Ishikawa (cell line): ENCODE results near the gene TNFRSF18.

Experiments
- CEBPB ChIP-seq: IDR thresholded peaks from 2 replicates; pipeline ENCODE4 v1.6.1; 2012
- CREB1 ChIP-seq: IDR thresholded peaks from 2 replicates; pipeline ENCODE4 v1.6.1; 2012; ENCODE audit warnings: low read depth
- EGR1 ChIP-seq: IDR thresholded peaks from 2 replicates; pipeline ENCODE4 v1.6.1; 2012
- EP300 ChIP-seq: IDR thresholded peaks from 2 replicates; pipeline ENCODE4 v1.6.1; 2012; ENCODE audit warnings: borderline replicate concordance
- FOXM1 ChIP-seq: IDR thresholded peaks from 2 replicates; pipeline ENCODE4 v1.6.1; 2012; ENCODE audit warnings: low read depth, borderline replicate concordance
- MAX ChIP-seq: IDR thresholded peaks from 2 replicates; pipeline ENCODE4 v1.6.1; 2012
- NFIC ChIP-seq: IDR thresholded peaks from 2 replicates; pipeline ENCODE4 v1.6.1; 2012
- RAD21 ChIP-seq: IDR thresholded peaks from 2 replicates; pipeline ENCODE4 v1.6.1; 2012; ENCODE audit warnings: low read depth
- TAF1 ChIP-seq: IDR thresholded peaks from 2 replicates; pipeline ENCODE4 v1.6.1; 2012; ENCODE audit warnings: low read depth, mild to moderate bottlenecking
- TCF12 ChIP-seq: IDR thresholded peaks from 2 replicates; pipeline ENCODE4 v1.6.1; 2012; ENCODE audit warnings: low read depth
- TEAD4 ChIP-seq: IDR thresholded peaks from 2 replicates; pipeline ENCODE4 v1.6.1; 2012
- YY1 ChIP-seq: IDR thresholded peaks from 2 replicates; pipeline ENCODE4 v1.6.1; 2012; ENCODE audit warnings: low read depth
- ZBTB7A ChIP-seq: IDR thresholded peaks from 2 replicates; pipeline ENCODE4 v1.6.1; 2012; ENCODE audit warnings: low read depth
- TF ChIP-seq, protein P1 (sequence below): IDR thresholded peaks from 2 replicates; pipeline ENCODE4 v1.6.1; 2012; ENCODE audit warnings: low read depth, mild to moderate bottlenecking
- TF ChIP-seq, protein P2 (sequence below): IDR thresholded peaks from 2 replicates; pipeline ENCODE4 v1.6.1; 2012

The TNFRSF18 gene

DNA sequence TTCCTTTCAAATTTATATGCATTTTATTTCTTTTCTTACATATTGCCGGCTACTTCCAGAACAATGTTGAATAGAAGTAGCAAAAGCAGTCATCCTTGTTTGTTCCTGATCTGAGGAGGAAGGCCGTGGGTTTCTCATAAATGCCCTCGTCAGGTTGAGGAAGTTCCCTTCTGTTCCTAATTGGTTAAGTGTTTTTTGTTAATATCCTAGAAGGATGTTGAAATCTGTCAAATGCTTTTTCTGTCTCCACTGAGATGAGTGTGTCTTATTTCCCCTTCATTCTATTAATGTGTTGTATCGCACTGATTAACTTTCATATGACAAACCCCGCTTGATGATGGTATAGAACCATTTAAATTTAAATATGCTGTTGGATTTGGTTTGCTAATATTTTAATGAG, 17.3 kb downstream of the TNFRSF18 start:
- TF ChIP-seq ZBTB7A: no peak
- no peak for TF ChIP-seq YY1
- no peak for TF ChIP-seq RAD21
- no peak for TF ChIP-seq EP300
- no peak for TF ChIP-seq TAF1
- TF ChIP-seq, protein P1, sequence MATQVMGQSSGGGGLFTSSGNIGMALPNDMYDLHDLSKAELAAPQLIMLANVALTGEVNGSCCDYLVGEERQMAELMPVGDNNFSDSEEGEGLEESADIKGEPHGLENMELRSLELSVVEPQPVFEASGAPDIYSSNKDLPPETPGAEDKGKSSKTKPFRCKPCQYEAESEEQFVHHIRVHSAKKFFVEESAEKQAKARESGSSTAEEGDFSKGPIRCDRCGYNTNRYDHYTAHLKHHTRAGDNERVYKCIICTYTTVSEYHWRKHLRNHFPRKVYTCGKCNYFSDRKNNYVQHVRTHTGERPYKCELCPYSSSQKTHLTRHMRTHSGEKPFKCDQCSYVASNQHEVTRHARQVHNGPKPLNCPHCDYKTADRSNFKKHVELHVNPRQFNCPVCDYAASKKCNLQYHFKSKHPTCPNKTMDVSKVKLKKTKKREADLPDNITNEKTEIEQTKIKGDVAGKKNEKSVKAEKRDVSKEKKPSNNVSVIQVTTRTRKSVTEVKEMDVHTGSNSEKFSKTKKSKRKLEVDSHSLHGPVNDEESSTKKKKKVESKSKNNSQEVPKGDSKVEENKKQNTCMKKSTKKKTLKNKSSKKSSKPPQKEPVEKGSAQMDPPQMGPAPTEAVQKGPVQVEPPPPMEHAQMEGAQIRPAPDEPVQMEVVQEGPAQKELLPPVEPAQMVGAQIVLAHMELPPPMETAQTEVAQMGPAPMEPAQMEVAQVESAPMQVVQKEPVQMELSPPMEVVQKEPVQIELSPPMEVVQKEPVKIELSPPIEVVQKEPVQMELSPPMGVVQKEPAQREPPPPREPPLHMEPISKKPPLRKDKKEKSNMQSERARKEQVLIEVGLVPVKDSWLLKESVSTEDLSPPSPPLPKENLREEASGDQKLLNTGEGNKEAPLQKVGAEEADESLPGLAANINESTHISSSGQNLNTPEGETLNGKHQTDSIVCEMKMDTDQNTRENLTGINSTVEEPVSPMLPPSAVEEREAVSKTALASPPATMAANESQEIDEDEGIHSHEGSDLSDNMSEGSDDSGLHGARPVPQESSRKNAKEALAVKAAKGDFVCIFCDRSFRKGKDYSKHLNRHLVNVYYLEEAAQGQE: no peak
- TF ChIP-seq NFIC: no peak
- TF ChIP-seq CREB1: no peak
- no peak for TF ChIP-seq TEAD4

DNA sequence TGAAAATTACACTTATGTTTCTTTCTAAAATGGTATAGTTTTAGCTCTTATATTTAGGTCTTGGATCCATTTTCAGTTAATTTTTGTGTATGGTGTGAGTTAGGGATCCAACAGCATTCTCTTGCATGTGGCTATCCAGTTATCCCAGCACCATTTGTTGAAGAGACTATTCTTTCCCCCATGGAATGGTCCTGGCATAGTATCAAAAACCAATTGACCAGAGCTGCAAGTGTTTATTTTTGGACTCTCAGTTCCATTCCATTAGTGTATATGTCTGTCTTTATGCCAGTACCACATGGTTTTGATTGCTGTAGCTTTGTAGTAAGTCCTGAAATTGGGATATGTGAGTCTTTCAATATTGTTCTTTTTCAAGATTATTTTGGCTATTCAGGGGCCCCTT, 18.5 kb downstream of the TNFRSF18 start:
- no peak for TF ChIP-seq TCF12

GRCh38 chr1:1185101-1185765, 21.2 kb downstream of the TNFRSF18 start:
- TF ChIP-seq, protein P1: no peak
- peak; percentile 95 for TF ChIP-seq EGR1

- no peak for TF ChIP-seq ZBTB7A
- TF ChIP-seq YY1: no peak
- TF ChIP-seq NFIC: no peak
- no peak for TF ChIP-seq MAX
- no peak for TF ChIP-seq CREB1
- no peak for TF ChIP-seq TAF1
- no peak for TF ChIP-seq CEBPB
- TF ChIP-seq RAD21: no peak
- TF ChIP-seq EP300: no peak
- no peak for TF ChIP-seq TEAD4
- TF ChIP-seq, protein P1: no peak
- TF ChIP-seq TCF12: no peak
- TF ChIP-seq, protein P2, sequence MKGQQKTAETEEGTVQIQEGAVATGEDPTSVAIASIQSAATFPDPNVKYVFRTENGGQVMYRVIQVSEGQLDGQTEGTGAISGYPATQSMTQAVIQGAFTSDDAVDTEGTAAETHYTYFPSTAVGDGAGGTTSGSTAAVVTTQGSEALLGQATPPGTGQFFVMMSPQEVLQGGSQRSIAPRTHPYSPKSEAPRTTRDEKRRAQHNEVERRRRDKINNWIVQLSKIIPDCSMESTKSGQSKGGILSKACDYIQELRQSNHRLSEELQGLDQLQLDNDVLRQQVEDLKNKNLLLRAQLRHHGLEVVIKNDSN: no peak
- no peak for TF ChIP-seq EGR1
- no peak for TF ChIP-seq FOXM1
These were observed 22.3 kb downstream of the TNFRSF18 start for GRCh38 chr1:1183833-1184775.

DNA sequence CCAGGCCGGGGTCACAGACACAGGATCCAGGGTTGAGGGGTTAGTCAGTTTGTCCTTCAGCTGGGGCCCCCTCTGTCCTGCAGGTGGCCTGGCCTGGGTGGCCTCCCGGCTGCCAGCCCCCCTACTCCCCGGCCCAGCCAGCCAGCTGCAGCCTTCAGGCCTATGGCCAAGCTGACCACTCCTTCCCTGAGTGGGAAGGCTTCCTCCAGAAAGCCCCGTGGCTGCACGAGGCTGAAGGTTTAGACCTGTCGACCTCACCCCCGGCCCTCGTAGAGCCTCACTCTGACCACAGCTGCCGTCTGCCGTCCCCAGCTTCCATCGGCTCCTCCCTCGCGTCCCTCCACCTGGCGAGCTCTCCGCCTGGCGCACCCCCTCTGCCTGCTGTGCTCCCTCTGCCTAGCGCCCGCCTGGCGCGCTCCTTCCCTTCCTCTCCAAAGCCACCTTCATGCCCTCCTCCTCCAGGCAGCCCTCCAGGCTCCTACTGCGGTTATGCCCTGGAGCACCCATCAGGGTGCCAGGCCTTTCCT, 23.1 kb downstream of the TNFRSF18 start:
- no peak for TF ChIP-seq CREB1
